Esophagus muscularis mucosa (tissue), 3 donors: Measurements from ENCODE around the gene KAZN.

Experiments
- CTCF ChIP-seq, 3 experiments: fragments of 200-600 bp in 2 of 3; fragments of 450-650 bp in 1 of 3; sonication (generic) in 2 of 3; IDR thresholded peaks; one replicate each; pipeline ENCODE4 v1.5.1; 2017 to 2019; ENCODE audit warnings: antibody characterized with exemption in 3 of 3, mild to moderate bottlenecking in 2 of 3, moderate library complexity in 1 of 3
- POLR2AphosphoS5 ChIP-seq, 2 donors: sonication (generic); formaldehyde crosslinking; IDR thresholded peaks; one replicate each; pipeline ENCODE4 v1.6.1; 2017; ENCODE audit warnings: antibody characterized with exemption in 2 of 2

DNA sequence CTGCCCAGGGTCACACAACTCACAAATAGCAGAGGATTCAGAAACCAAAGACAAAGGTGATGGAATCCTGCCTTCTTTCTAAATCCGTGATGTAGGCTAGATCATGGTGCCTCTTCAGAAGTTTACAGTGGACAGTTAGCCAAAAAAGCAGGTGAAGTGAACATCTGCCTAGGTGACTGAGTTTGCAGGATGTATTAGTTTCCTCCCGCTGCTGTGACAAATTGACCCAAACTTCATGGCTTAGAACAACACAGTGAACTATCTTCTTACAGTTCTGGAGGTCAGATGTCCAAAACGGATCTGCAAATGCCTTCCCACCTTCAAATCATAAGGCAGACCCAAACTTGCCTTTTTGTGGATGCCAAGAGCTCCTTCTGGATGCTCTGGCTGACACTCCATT, 551.9 kb downstream of the KAZN start:
- TF ChIP-seq CTCF (IDR thresholded peaks at IDR 0.05) (no peak), POLR2AphosphoS5 (IDR thresholded peaks at IDR 0.05) (no peak)
